Measurements from ENCODE around the gene CACNA1I.

DNA sequence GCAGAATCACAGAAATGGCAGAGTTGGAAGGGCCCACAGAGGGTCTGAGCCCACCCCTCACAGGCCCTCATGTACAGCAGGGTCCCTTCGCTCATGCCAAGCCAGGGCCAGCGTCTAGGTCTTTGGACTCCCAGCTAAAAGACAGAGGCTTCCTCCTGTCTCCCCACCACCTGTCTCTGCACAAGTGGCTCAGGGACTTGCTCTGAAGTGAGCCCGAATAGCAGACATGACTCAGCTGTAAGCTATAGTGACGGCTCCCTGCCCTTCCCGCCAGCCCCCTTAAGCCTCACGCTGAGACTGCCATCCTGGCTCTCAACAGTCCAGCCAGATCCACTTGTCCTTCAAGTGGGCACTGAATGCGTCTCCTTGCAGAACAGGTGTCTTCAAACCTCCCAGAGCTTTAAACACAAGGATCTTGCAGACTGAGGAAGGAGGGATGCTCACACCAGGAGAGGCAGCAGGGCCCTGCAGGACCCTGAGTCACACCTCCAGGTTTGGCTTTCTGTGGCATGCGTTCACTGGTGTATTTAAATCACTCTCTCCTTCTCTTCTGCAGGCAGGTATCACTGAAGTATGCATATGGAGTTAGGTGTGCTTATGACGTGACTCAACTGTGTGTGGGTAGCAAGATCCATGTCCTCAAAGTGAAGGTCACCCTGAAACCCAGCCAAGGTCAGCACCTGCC lies 154.9 kb downstream of the CACNA1I start:
- no peak for TF ChIP-seq EZH2 (IDR thresholded peaks at IDR 0.05; ENCODE audit: insufficient read depth, low read length)
- TF ChIP-seq, protein P1, sequence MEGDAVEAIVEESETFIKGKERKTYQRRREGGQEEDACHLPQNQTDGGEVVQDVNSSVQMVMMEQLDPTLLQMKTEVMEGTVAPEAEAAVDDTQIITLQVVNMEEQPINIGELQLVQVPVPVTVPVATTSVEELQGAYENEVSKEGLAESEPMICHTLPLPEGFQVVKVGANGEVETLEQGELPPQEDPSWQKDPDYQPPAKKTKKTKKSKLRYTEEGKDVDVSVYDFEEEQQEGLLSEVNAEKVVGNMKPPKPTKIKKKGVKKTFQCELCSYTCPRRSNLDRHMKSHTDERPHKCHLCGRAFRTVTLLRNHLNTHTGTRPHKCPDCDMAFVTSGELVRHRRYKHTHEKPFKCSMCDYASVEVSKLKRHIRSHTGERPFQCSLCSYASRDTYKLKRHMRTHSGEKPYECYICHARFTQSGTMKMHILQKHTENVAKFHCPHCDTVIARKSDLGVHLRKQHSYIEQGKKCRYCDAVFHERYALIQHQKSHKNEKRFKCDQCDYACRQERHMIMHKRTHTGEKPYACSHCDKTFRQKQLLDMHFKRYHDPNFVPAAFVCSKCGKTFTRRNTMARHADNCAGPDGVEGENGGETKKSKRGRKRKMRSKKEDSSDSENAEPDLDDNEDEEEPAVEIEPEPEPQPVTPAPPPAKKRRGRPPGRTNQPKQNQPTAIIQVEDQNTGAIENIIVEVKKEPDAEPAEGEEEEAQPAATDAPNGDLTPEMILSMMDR (IDR thresholded peaks at IDR 0.05; ENCODE audit: insufficient read depth, low read depth, low read length): no peak

Data from astrocyte (in vitro differentiated cells and primary cell).